ENCODE data around the gene CMSS1. TPM values are rescaled to one million over a fixed set of nuclear protein-coding genes. Genes with fewer than 3 reads are reported as not detected.

Gene CMSS1
- polyA plus RNA-seq, 1 of the 3 experiments (the other 2 are of a cell fraction) = 9.1 TPM

- Histone ChIP-seq H3K9ac (peak overlapping the region; percentile 75; the same call in 1 of the 2 replicates), H3K36me3 (replicated peaks in 1 of 2; ENCODE audit: control insufficient read depth in 1 of 2, insufficient read depth in 2 of 2, low read length in 1 of 2) (no peaks in the 10 kb centered on the region), H3F3A (replicated peaks; ENCODE audit: insufficient read depth) (peaks cover 24% of the 10 kb centered on the region), H3K79me2 (ENCODE audit: insufficient read depth) (peaks cover 8% of the 10 kb centered on the region), H2AFZ (ENCODE audit: low read depth) (peak overlapping the region; percentile 67; the same call in 1 of the 2 replicates), H3K9me3 (no peaks in the 10 kb centered on the region), H4K20me1 (ENCODE audit: insufficient read depth) (no peaks in the 10 kb centered on the region), H3K4me2 (0 out of 2 replicates have a peak overlapping the region, but pooled peaks have one; percentile 44), H3K4me3 (ENCODE audit: low read depth in 2 of 2, low read length in 1 of 2) (no peak overlapping the region), H3K27me3 (ENCODE audit: insufficient read depth) (no peaks in the 10 kb centered on the region), H3K9me2 (no peaks in the 10 kb centered on the region), H3K4me1 (ENCODE audit: control insufficient read depth in 1 of 2, insufficient read depth in 2 of 2, low read depth in 1 of 2, low read length in 1 of 2) (peaks cover 0 to 18% of the 10 kb centered on the region in 2 experiments; a peak in 2 of 4 replicates), H3K27ac (ENCODE audit: low read depth in 2 of 2, low read length in 1 of 2) (peak overlapping the region in 1 of 2 experiments; percentile 98; a peak in 3 of 4 replicates)
- POLR2A ChIA-PET = interaction anchor here (0.6 to 0.7 kb wide), 2 partner anchors 13 to 22 kb away, joined by 3 read pairs; no protein-coding TSS in a partner anchor
- WGBS (ENCODE audit: low lambda C conversion rate) = 98% methylated on average over 3 of the region's 3 CpGs
- CTCF ChIA-PET = interaction anchor here (1.3 to 1.4 kb wide), 2 partner anchors 25 to 359 kb away, joined by 3 to 6 read pairs; no protein-coding TSS in a partner anchor
- DNase-seq = no peak
- TF ChIP-seq EP300 (IDR thresholded peaks at IDR 0.05; ENCODE audit: borderline replicate concordance in 1 of 2, low read depth in 1 of 2, low read length in 1 of 2) (no peak), NRF1 (IDR thresholded peaks at IDR 0.05; ENCODE audit: low read depth, low read length) (no peak), CTCF (IDR thresholded peaks at IDR 0.05) (no peak), CHD2 (IDR thresholded peaks at IDR 0.05; ENCODE audit: low read length, partially characterized antibody) (no peak), TAF1 (IDR thresholded peaks at IDR 0.05; ENCODE audit: borderline replicate concordance, low read depth, low read length) (no peak), JUND (IDR thresholded peaks at IDR 0.05) (no peak), GATA2 (CRISPR knock-in tag; IDR thresholded peaks at IDR 0.05) (no peak), YY1 (IDR thresholded peaks at IDR 0.05; ENCODE audit: low read depth) (no peak), TCF12 (IDR thresholded peaks at IDR 0.05) (no peak), ELF1 (IDR thresholded peaks at IDR 0.05) (no peak), TEAD4 (IDR thresholded peaks at IDR 0.05; ENCODE audit: borderline replicate concordance, insufficient read depth) (no peak)
Observed at GRCh38 chr3:99895131-99895696, 77.6 kb downstream of the CMSS1 start.

GRCh38 chr3:99895703-99896441 is 78.2 kb downstream of the CMSS1 start:
- Histone ChIP-seq H3K36me3 (replicated peaks in 1 of 2; ENCODE audit: control insufficient read depth in 1 of 2, insufficient read depth in 2 of 2, low read length in 1 of 2) (no peaks in the 10 kb centered on the region), H4K20me1 (ENCODE audit: insufficient read depth) (no peaks in the 10 kb centered on the region), H3K4me3 (ENCODE audit: low read depth in 2 of 2, low read length in 1 of 2) (no peak overlapping the region), H3K9ac (peak overlapping the region; percentile 75), H3K4me2 (peak overlapping the region; percentile 44), H3K9me3 (no peaks in the 10 kb centered on the region), H3K27ac (ENCODE audit: low read depth in 2 of 2, low read length in 1 of 2) (peak overlapping the region; percentile 69 to 98), H3K9me2 (no peaks in the 10 kb centered on the region), H3F3A (replicated peaks; ENCODE audit: insufficient read depth) (peaks cover 27% of the 10 kb centered on the region), H3K27me3 (ENCODE audit: insufficient read depth) (no peaks in the 10 kb centered on the region), H3K4me1 (ENCODE audit: control insufficient read depth in 1 of 2, insufficient read depth in 2 of 2, low read depth in 1 of 2, low read length in 1 of 2) (peaks cover 4 to 24% of the 10 kb centered on the region in 2 experiments), H3K79me2 (ENCODE audit: insufficient read depth) (peaks cover 14% of the 10 kb centered on the region), H2AFZ (ENCODE audit: low read depth) (peak overlapping the region; percentile 67)
- WGBS (ENCODE audit: low lambda C conversion rate) = 3% methylated on average over 2 of the region's 2 CpGs
- POLR2A ChIA-PET = interaction anchor here (0.6 kb wide), 1 partner anchor 23 kb away, joined by 3 read pairs; no protein-coding TSS in a partner anchor
- DNase-seq = no peak
- CTCF ChIA-PET = interaction anchor here (1.4 kb wide), 1 partner anchor 358 kb away, joined by 6 read pairs; no protein-coding TSS in a partner anchor
- TF ChIP-seq FOSL2 (IDR thresholded peaks at IDR 0.05; ENCODE audit: borderline replicate concordance, low read depth) (peak; percentile 93), GABPA (IDR thresholded peaks at IDR 0.05; ENCODE audit: low read depth) (no peak), MEF2A (IDR thresholded peaks at IDR 0.05; ENCODE audit: borderline replicate concordance, low read depth) (peak; percentile 12; the same call in 1 of the 2 replicates), TEAD4 (IDR thresholded peaks at IDR 0.05; ENCODE audit: borderline replicate concordance, insufficient read depth) (peak; percentile 56; the same call in 1 of the 2 replicates), RFX5 (IDR thresholded peaks at IDR 0.05; ENCODE audit: low read length) (no peak), NFIC (IDR thresholded peaks at IDR 0.05; ENCODE audit: borderline replicate concordance) (peak; percentile 63; the same call in 1 of the 2 replicates), IRF3 (IDR thresholded peaks at IDR 0.05; ENCODE audit: low read depth, low read length) (no peak), PBX3 (IDR thresholded peaks at IDR 0.05) (peak; percentile 54; the same call in 1 of the 2 replicates), RXRA (IDR thresholded peaks at IDR 0.05; ENCODE audit: borderline replicate concordance, low read depth) (peak; percentile 56; the same call in 1 of the 2 replicates), EP300 (IDR thresholded peaks at IDR 0.05; ENCODE audit: borderline replicate concordance in 1 of 2, low read depth in 1 of 2, low read length in 1 of 2) (peak in 1 of 2 experiments; percentile 84; a peak in 2 of 4 replicates), MAX (IDR thresholded peaks at IDR 0.05; ENCODE audit: low read depth) (peak; percentile 76), YY1 (IDR thresholded peaks at IDR 0.05; ENCODE audit: low read depth) (peak; percentile 75; the same call in 1 of the 2 replicates), MXI1 (IDR thresholded peaks at IDR 0.05; ENCODE audit: low read depth, low read length) (no peak), JUND (IDR thresholded peaks at IDR 0.05) (peak; percentile 94), TCF12 (IDR thresholded peaks at IDR 0.05) (peak; percentile 93)

All from SK-N-SH (cell line).